ENCODE measurements around the gene CCL25.
"Not testable (repeated sequence)": the region's sequence is repeated elsewhere in the genome, so short reads cannot be mapped to it uniquely, and the experiment has no call there.

Gene CCL25, protein sequence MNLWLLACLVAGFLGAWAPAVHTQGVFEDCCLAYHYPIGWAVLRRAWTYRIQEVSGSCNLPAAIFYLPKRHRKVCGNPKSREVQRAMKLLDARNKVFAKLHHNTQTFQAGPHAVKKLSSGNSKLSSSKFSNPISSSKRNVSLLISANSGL

DNA sequence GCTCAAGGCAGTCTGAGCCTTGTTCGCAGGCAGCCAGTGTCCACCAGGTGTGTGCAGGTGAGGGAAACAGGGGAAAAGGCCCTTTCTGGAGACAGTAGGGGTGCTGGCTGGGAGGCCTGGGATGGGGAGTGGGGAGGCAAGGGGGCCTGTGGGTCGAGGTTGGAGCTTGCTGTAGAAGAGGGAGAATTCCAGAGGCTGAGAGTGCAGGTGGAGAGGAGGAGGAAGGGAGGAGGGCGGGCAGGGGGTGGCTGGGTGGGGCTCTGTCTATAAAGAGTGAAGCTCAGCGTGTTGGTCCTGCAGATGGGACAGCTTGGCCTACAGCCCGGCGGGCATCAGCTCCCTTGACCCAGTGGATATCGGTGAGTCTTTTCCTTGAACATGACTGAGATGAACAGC lies at the start of gene CCL25:
TSS of gene CCL25 (plus strand) at position 297 of the 396 bp plus-strand sequence. CDS start 290 bp downstream, outside the sequence.
- DNase-seq (ENCODE audit: low spot score): no peak

DNA sequence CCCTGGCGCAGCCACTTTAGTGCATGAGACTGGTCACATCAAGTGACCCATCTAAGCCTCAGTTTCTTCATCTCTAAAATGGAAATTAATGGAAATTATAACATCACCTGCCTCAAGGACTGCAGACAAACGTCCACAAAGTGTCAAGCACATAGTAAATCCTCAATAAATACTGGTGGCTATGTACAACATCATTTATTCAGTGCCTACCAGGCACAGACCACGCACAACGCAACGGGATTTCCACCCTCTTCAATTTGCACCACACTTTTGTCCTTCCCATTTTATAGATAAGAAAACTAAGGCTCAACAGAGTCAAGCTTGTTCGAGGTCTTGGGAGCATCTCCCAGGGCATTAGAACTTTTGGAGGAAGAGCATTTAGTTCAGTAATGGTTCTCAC lies 48.6 kb upstream of the CCL25 start:
- DNase-seq (ENCODE audit: low spot score): no peak

DNA sequence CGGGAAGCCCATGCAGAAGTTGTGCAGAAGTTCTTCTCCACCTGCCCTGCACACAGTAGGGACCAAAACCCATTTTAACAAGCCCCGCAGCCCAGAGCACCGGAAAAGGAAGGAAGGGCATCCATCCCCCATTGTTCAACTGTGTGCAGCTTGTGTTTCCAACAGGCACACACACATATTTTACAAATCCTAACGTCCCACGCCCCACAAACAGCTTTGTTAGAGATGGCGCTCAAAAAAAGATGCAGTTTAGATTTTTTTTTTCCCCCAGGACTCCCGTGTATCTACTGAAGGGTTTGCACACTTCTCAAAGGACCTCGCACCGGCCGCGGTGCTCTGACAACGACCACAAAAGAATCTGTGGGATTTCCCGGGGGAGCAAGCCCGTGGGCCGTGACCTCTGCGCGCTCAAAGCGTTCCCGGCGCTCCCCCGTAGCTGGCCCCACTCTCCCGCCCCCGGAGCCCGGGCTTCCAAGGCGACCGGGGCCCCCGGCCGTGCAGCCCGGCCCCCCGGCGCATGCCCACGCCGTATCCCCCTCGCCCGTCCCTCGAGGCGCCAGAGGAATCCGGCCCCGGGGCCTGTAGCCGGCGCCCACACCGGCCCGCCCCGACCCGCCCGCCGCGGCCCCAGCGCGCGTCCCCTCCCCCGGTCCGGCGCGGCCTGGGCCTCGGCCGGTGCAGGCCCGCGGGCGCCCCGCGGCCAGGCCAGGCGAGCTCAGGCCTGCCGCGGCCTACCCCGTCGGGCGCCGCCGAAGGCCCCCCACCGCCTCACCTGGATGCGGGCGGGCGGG lies 47.6 kb upstream of the CCL25 start:
- no peak for DNase-seq (ENCODE audit: low spot score)

DNA sequence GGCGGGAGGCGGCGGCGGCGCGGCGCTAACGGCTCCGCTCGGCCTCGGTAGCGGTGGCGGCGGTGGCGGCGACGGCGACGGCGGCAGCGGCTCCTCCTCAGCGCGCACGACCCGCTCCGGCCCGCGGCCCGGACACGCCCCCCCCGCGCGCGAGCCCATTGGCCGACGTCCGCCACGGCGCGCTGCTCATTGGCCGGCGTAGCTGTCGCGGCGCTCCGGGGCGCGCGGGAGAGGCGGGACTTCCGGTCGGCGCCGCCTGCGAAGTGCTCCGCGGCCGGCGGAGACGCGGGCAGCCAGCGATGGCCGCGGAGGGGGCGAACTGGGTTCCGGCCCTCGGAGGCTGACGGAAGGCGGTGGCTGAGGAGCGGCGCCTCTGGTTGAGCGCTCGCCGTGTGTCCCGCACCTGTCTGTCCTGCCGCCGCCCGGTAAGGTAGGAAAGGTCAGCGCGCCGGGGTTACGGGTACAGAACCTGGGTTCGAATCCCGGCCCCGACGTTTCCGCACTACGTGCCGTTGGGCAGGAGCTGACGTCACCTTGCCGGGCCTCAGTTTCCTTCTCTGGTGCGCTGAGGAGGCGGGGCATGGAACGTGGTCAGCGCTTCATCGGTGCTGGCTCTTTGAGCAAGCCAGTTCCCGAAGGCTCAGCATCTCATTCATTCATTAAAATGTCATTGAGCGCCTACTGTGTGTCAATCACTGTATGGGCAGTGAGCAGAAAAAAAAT lies 46.9 kb upstream of the CCL25 start, which contains the start of gene ELAVL1:
TSS of gene ELAVL1 (minus strand) at position 108 of the 723 bp plus-strand sequence. CDS start 13,826 bp downstream, outside the sequence.
- peak; percentile 90 for DNase-seq (ENCODE audit: low spot score)

DNA sequence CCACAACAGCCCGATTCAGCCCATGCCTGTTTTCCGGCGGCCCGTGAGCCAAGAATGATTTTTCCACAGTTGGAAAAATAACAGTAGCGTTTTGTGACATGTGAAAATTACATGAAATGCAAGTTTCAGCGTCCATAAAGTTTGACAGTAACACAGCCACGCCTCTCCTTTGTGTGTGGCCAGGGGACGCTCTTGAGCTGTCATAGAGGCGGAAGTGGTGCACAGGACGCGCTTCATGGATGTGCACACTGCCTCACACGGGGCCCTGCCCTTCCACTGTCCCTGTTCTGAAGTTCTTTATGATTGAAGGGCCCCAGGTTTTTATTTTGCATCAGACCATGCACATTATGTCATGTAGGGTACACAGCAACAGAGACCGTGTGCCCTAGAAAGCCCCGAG lies 34.8 kb upstream of the CCL25 start:
- DNase-seq (ENCODE audit: low spot score): no peak

DNA sequence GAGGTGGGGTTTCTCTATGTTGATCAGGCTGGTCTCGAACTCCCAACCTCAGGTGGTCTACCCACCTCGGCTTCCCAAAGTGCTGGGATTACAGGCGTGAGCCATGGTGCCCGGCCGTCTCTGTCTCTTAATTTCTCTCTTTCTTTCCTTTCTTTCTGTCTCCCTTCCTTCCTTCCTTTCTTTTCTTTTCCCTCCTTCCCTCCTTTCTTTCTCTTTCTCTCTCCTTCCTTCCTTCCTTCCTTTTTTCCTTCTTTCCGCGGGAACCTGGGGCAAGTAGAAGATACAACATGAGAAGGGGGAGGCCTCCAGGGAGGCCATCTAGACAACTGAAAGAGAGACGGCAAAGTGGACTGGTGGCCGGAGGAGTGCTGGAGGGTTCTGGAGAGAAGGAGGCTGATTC lies 31.9 kb upstream of the CCL25 start:
- no peak for DNase-seq (ENCODE audit: low spot score)

DNA sequence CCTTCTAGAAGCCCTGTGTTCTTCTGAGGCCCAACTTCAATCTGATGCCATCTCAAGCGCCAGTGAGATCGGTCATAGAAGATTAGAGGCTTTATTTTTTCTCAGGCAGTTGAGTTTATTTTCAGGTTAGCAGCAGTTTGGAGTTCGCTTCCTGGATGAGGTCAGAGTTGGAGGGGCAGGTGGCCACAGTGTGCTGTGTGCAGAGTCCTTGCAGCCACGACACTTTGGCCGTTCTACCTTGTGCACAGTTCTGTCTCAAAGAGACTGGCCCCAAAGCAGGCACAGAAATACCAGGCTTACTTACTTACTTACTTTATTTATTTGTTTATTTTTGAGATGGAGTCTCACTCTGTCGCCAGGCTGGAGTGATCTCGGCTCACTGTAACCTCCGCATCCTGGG lies 31.2 kb upstream of the CCL25 start:
- no peak for DNase-seq (ENCODE audit: low spot score)

DNA sequence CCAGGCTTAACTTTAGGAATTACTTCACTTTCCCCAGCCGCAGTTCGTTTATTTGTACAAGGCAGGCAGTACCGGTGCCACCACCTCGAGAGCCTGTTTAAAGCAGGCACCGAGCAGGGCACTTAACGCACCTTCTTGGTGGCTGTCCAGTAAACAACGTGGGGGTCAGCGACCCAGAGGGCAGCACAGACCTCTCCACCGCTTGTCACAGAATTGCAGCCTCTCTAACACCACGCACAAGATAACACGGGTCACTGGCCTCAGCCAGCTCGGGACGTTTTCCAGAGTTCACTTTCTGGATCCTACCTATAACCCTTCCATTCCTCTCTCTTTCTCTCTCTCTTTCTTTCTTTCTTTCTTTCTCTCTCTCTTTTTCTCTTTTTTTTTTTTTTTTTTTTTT lies 30.3 kb upstream of the CCL25 start:
- DNase-seq (ENCODE audit: low spot score): no peak

DNA sequence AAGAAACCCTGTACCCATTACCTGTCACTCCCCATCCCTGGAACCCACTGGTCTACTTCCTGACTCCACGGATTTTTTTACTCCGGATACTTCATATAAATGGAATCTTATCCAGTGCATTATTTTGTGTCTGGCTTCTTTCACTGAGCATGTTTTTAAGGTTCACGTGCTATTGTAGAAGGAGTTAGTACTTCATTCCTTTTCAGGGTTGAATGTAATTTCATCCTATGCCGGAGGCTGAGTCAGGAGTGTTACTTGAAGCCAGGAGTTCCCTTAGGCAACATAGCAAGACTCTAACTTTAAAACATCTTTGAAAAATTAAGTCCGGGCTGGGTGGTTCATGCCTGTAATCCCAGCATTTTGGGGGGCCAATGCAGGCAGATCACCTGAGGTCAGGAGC lies 29.2 kb upstream of the CCL25 start:
- DNase-seq (ENCODE audit: low spot score): no peak

DNA sequence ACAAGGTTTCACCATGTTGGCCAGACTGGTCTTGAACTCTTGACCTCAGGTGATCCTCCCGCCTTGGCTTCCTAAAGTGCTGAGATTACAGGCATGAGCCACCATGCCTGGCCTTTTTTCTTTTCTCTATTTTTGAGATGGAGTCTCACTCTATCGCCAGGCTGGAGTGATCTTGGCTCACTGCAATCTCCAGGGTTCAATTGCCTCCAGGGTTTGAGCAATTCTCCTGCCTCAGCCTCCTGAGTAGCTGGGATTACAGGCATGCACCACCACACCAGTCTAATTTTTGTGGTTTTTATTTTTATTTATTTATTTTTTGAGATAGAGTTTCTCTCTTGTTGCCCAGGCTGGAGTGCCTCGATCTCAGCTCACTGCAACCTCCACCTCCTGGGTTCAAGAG lies 28.3 kb upstream of the CCL25 start:
- DNase-seq (ENCODE audit: low spot score): not testable (repeated sequence)

DNA sequence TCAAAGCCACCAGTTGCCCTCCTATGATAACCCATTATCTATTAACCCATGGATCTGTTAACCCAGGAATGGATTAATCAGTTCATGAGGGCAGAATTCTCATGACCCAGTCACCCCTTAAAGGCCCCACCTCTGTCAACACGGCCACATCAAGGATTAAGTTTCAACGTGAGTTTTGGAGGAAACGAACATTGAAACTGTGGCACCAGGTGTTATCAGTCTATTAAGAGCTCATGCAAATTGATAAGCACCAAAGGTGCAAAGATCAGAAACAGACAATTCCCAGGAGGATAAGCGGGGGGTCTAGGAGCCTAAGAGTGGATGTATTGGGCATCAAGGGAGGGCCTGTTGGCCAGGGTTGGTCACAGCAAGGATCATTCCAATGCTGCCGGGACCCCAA lies 27.2 kb upstream of the CCL25 start:
- DNase-seq (ENCODE audit: low spot score): no peak

DNA sequence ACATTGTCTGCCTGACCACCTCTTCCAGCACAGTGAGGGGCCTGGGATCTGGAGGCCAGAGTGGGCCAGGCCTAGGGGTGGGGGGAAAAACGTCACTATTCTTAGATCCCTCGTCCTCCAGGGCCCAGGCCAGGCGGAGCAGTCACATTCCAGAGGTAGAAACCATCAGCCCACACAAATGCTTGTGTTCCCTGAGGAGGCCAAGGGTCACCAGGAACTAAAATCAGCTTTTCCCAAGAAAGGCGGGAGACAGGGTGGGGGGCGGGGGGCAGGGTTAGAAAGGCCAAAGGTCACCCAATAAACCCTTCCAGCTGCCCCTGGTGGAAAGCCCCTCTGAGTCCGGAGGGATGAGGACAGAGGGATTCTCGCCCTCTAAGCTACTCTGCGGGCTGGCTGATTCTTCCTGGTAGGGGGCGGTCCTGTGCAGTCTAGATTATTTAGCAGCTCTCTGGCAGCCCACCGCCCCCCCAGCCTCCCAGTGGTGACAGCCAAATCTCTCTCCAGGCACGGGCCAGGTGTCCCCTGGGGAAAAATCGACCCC lies 23.5 kb upstream of the CCL25 start:
- DNase-seq (ENCODE audit: low spot score): no peak

DNA sequence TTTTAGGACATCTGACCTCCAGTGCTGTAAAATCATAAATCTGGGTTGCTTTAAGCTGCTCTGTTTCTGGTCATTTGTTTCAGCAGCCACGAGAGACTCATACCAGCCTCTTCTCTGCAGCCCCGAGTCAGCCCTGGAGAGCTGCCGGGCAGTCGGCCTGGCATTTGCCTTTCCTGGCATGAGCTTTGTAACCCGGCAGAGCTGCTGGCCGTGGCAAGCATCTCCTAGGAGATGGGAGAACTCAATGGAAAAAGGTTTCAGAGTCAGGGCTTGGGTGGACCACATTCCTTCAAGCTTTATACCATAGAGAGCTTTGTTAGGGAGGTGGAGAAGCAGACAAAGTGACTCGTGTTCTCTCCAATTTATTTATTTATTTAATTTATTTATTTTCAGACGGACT lies 21.6 kb upstream of the CCL25 start:
- no peak for DNase-seq (ENCODE audit: low spot score)

DNA sequence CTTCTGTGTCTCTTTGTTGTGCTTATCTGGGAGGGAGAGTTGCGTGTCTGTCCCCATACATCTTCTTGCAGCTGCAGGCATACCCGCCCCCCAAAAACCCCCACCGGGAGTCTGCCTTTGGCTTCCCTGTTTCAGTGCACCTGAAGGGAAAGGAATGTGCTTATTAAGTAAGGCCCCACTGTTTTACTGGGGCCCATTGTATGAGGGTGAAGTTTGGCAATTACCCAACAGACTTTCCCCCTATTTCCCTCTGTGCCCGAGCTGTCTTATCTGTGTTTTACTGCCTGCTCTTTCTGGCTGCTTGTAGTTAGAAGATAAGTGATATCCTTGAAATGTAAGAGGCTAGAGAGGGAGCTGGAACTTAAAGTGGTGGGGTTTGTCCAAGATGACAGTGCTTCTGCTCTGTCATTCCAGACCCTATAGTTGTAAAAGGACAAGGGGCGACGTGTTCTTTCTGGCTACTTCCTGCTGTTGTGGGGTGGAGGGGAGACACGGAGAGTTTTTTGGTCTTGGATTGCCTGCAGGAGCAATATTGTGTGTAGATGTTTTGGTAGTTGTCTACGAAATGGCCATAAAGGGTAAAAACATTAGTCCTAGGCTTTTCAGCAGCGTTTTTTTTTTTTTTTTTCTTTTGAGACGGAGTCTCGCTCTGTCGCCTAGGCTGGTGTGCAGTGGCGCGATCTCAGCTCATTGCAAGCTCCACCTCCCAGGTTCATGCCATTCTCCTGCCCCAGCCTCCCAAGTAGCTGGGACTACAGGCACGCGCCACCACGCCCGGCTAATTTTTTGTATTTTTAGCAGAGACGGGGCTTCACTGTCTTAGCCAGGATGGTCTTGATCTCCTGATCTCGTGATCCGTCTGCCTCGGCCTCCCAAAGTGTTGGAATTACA lies 19.0 kb upstream of the CCL25 start:
- not testable (repeated sequence) for DNase-seq (ENCODE audit: low spot score)

DNA sequence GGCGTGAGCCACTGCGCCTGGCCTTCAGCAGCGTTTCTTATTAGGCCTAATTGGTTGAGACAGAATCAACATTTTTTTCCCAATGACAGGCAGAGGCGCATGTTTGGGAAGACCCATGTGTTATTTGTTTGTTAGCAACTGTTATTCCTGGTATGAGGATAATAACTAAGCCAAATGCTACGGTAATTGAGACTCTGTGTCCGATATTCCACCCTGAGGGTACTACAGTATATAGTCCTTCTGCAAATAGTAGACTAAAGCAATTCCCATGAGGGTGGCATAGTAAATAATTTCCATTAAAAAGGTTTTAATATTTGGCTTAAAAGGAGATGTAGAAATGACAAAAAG lies 18.4 kb upstream of the CCL25 start:
- no peak for DNase-seq (ENCODE audit: low spot score)

DNA sequence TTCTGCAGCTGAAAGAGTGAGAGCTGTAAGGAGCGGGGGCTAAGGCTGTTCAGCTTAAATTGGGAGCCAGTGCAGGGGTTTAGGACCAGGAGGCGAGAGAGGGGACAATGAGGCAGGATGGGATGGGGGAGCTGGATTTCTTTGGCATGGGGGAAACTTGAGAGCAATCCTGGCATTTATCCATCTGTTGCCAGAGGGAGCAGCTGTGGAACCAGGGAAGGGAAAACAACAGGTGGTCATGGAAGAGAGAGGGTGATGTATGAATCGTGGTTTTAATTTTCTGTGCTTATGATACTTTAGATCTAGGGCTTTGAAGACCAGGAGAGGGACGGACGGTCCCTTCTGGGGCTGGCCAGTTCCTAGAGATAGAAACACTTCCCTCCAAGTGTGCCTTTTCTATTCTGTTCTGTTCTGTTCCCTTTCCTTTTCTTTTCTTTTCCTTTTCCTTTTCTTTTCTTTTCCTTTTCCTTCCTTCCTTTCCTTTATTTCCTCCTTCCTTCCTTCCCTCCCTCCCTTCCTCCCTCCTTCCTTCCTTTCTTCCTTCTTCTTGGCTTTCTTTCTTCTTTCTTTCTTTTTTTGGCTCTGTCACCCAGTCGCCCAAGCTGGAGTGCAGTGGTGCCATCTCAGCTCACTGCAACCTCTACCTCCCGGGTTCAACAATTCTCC lies 16.0 kb upstream of the CCL25 start:
- DNase-seq (ENCODE audit: low spot score): no peak

DNA sequence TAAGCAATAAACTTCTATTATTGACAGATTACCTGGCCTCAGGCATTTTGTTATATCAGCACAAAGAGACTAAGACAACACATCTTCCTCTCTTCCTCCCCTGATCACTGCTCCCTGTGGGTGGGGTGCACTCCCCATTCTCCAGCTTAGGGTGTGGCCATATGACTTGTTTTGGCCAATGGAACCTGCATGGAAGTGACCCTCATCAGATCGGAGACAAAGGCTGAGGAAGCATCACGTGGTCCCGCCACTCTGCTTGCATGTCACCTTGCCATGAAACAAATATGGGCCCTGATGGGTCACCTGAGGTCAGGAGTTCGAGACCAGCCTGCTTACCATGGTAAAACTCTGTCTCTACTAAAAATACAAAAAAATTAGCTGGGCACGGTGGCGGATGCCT lies 13.7 kb upstream of the CCL25 start:
- no peak for DNase-seq (ENCODE audit: low spot score)

DNA sequence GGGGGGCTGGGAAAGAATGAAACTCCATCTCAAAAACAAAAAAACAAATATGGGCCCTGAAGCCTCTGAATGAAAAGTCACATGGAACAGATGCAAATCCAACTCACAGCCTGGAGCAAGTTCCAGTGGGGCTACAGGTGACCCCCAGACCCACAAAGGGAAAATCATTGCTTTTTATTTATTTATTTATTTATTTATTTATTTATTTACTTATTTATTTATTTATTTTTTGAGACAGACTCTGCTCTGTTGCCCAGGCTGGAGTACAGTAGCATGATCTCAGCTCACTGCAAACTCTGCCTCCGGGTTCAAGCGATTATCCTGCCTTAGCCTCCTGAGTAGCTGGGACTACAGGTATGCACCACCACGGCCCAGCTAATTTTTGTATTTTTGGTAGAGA lies 13.3 kb upstream of the CCL25 start:
- DNase-seq (ENCODE audit: low spot score): no peak

DNA sequence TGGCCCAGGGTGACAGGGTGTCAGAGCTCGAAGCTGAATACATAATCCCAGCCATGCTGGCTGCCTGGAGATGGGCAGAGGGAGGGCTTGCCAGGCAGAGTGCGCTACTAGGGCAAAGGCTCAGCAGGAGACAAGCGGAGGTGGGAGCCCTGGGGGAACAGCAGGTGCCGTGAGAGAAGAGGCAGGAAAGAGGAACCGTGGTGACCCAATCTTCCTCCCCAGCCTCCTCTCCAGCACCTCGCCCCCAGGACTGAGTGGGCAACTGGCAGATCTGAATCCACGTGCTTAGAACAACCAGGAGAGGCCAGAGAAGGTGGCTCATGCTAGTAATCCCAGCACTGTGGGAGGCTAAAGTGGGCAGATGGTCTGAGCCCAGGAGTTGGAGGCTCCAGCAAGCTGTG lies 11.0 kb upstream of the CCL25 start:
- no peak for DNase-seq (ENCODE audit: low spot score)

DNA sequence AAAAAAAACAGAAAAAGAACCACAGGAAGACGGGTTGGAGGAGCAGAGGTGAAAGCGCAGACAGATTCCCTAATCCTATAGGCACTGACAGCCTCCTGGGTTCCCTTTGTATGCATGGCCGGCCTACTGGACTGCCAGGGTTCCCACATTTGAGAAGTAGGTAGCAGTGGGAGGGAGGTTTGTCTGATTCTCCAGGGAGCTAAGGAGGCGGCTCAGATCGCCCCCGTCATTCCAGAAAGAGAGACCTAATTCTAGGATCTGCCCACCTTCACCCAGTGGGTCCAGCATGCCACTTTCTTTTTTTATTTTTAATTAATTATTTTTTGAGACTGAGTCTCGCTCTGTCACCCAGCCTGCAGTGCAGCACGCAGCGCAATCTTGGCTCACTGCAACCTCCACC lies 9.7 kb upstream of the CCL25 start:
- no peak for DNase-seq (ENCODE audit: low spot score)

DNA sequence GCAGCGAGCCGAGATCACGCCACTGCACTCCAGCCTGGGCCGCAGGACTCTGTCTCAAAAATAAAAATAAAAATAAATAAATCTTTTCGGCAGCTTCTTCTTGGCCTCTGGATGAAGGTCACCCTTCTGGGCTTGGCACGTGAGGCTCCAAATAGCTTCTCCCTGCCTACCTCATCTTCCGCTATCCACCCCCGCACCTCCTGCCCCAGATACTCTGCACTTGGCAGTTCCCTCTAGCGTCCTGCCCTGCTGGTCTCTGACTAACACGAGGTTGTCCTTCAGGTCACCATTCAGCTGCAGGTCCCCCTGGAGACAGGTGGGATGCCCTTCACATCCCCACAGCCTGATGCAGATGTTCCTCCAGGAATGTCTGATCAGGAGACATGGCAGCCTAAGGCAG lies 8.5 kb upstream of the CCL25 start:
- no peak for DNase-seq (ENCODE audit: low spot score)
